Renal pelvis (tissue), 4 donors: ENCODE data around the gene SLC25A20. TPM values are rescaled to one million over a fixed set of nuclear protein-coding genes. Genes with fewer than 3 reads are reported as not detected.
"Not testable (repeated sequence)": the region's sequence is repeated elsewhere in the genome, so short reads cannot be mapped to it uniquely, and the experiment has no call there.

Experiments
- DNase-seq: peaks from one replicate; pipeline ENCODE4 v3.0.0-alpha.2; 2013
- polyA plus RNA-seq, 3 donors: library from polyadenylated mRNA; unstranded; fragments of 120-200 nt; gene quantifications; one replicate each; pipeline ENCODE4 v1.2.1, GENCODE V29; 2013; ENCODE audit not compliant: insufficient read length in 3 of 3

Gene SLC25A20
- polyA plus RNA-seq, 3 donors, result 18.2 to 21.4 (median 20.8) TPM

DNA sequence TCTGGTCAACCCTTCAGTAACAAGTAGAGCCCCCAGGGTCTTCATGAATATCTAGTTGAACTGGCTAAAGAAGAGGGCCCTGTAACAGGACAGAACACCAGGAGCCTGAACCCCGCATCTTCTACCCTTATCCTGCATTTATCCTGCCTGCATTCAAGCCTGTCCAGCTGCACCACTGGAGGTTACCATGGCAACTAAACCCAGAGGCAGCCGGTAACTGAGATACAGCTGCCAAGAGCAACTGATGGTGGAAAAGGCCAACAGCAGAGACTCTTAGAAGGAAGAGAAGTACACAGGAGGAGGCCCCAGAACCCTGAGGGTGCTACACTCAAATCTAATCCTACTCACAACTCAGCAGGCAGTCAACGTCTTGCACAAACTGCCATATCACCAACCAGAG is 47.3 kb downstream of the SLC25A20 start:
- DNase-seq, result peak; percentile 42

DNA sequence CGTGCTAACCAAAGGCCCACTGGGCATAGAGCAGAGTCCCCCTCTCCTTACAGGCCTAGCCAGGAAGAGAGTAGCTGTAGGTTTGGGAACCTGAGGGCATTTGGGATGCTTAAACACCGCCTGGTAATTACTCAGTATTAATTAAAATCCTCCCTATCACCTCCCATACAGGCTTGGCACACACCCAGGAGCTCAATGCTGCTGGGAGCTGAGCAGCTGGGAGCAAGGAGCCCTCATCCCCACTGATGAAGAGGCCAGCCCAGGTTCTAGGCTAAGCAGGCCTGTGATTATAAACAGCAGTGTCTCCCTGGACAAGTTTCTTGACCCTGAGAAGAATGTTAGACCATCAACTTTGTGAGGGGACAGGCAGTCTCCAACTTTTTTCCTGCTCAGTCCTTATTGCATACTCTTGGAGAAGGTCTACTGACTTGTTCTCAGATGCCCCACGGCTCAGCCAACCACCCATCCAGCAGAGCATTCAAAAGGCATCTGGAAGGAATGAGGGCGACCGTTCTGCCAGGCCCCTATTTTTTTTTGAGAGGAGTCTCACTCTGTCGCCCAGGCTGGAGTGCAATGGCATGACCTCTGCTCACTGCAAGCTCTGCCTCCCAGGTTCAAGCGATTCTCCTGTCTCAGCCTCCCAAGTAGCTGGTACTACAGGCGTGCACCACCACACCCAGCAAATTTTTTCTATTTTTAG is 49.7 kb downstream of the SLC25A20 start:
- DNase-seq, result no peak

DNA sequence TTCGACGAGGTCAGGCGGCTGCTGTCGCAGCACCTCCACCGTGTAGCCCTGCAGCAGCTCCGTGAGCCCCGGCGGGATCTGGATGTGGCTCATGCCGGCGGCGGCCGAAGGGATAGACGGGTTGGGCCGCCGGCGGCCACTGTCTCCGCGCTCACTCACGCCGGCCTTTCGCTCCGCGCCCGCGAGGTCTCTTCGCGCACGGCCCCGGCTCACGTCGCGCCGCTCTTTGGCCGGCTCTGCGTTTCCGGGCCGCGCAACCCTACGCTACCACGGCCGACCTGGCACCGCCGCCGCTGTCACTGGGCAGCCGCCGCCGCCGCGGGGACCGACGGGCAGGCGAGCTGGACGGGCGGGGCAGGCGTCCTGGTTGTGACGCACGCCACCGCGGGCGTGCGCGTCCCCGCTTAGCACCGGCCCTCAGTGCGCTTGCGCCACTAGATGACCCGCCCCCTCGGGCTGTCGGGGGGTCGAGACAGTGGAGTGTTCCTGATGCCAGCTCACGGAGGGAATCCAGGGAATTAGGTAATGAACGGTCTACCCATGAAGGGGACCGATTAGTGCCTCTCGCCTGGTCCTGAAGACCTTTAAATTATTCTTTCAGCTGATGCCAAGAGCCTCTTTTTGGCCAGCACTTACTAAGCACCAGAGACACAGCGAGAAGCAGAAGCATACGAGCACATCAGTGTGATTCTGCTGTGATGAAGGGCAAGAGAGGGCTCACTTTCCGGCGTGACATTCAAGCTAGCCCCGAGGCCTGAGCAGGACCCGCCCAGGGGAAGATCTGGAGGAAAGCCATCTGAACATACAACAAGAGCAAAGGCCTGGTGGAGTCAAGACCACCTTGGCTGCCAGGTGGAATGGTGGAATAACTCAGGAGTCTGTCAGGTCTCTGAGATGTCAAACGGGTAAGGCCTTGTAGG is 50.9 kb downstream of the SLC25A20 start, which contains the start of gene PRKAR2A:
Gene PRKAR2A, minus strand, starts transcription at position 371 of the 920 bp plus-strand sequence. Its CDS starts 278 bp downstream, at position 93.
- peak; percentile 87 for DNase-seq

DNA sequence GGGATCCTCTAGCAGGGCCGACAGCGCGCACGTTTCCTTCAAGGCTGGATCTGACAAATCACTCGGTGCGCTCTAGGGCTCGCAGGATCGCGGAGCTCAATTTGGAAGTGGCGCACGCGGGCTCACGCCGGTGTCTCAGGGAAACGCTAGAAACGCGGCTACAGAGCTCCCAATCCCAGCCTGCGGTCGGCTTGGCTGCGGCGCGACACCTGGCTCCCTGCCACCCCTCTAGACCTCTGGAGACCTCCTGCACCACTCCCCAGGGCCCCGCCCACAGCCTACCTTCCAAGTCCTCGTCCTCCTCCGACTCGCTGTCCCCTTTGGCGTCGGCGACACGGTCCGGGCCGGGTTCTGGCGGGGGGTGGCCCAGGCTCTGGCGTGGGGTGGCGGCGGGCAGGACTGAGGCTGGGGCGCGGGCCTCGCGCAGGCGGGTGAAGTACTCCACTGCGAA is 51.6 kb downstream of the SLC25A20 start:
- peak; percentile 63 for DNase-seq

- peak; percentile 29 for DNase-seq
Measured at GRCh38 chr3:48845170-48845569, 53.5 kb downstream of the SLC25A20 start.

- no peak for DNase-seq
Measured at GRCh38 chr3:48837163-48837562, 61.5 kb downstream of the SLC25A20 start.

DNA sequence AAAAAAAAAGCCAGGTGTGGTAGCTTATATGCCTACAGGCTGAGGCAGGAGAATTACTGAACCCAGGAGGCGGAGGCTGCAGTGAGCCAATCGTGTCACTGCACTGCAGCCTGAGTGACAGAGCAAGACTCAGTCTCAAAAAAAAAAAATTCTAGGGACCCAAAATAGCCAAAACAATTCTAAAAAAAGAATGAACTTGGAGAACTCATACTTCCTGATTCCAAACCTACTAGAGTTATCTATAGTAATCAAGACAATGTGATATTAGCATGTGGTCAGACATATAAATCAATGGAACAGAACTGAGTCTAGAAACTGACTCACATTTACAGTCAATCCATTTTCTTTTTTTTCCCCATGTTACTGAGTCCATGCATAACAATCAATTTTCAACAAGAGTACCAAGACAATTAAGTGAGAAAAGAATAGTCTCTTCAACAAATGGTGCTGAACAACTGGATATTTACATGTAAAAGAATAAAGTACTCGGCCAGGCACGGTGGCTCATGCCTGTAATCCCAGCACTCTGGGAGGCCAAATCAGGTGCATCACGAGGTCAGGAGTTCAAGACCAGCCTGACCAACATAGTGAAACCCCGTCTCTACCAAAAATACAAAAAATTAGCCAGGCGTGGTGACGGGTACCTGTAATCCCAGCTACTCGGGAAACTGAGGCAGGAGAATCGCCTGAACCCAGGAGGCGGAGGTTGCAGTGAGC is 62.9 kb downstream of the SLC25A20 start:
- DNase-seq, result no peak

DNA sequence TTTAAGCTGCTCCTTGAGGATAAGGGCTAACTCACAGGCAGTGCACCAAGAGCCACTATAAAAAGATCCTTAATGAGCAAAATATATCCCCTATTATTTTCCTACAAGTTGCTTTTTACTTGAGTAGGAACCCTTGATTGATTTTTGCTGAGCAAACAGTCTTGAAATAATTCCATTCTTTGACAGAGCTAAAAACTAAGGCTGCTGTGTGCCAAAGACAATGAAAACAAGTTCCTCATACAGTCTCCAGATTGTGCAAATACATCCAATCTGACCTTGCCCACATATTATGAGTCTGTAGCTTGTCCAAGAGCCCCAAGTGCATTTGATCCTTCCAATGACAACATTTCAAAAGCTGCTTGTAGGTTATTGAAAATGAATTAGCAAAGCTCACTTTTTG is 66.0 kb downstream of the SLC25A20 start:
- no peak for DNase-seq

GRCh38 chr3:48830715-48831114 is 68.0 kb downstream of the SLC25A20 start:
- no peak for DNase-seq

GRCh38 chr3:48829525-48829924 is 69.2 kb downstream of the SLC25A20 start:
- DNase-seq, result not testable (repeated sequence)

DNA sequence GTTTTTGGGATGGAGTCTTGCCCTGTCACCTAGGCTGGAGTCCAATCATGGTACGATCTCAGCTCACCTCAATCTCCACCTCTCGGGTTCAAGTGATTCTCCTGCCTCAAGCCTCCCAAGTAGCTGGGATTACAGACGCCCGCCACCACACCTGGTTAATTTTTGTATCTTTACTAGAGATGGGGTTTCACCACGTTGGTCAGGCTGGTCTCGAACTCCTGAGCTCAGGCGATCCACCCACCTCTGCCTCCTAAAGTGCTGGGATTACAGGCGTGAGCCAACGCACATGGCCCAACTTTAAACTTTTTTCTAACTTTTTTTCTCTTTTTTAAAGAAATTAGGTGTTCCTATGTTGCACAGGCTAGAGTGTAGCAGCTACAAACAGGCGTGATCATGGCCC is 70.8 kb downstream of the SLC25A20 start:
- not testable (repeated sequence) for DNase-seq

- no peak for DNase-seq
Measured at GRCh38 chr3:48826451-48826850, 72.2 kb downstream of the SLC25A20 start.

DNA sequence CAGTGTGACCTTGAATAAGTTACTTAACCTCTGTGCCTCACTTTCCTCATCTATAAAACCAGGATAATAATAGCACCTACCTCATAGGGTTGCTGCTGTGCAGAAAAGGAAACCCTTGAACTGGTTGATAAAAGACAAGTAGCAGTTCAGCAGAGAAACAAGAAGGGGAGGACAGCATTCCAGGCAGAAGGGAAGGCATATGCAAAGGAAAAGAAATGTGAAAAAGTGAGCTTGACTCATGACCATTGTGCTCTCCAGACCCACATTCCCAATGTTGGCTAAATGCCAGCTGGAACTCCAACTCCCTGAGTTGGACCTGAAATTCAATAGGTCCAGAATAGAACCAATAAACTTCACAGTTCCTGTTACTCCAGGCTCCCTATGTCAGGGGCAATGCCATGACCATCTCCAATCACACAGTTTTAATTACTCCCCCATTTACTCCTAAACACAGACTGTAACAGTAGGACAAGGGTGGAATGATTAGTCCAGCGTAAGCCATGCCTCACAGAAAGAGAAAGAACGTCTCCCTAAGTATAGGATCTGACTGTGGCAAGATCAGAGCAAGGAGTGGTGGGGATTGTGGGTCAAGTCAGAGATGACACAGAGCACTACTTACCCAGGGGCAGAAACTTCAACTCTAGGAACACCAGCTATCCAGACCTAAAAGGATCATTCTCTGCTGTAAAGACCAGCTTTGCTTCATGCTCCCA is 77.9 kb downstream of the SLC25A20 start:
- DNase-seq, result no peak

GRCh38 chr3:48819234-48820221 is 79.2 kb downstream of the SLC25A20 start:
- no peak for DNase-seq

- no peak for DNase-seq
Measured at GRCh38 chr3:48811524-48811923, 87.2 kb downstream of the SLC25A20 start.

Other genes with a start within 250 kb of the SLC25A20 start
- 1 to 10 TPM; 1.2 to 1.6 (median 1.3) TPM for gene CELSR3, start 236.0 kb downstream of the SLC25A20 start, polyA plus RNA-seq
- 10 to 100 TPM; 21.0 to 22.8 (median 22.7) TPM for gene NCKIPSD, start 213.0 kb downstream of the SLC25A20 start, polyA plus RNA-seq
- gene IP6K2, start 181.7 kb downstream of the SLC25A20 start, polyA plus RNA-seq, result 100 to 1,000 TPM; 200 to 263 (median 240) TPM
- gene PRKAR2A, start 51.0 kb downstream of the SLC25A20 start, polyA plus RNA-seq, result 10 to 100 TPM; 36.9 to 45.6 (median 39.1) TPM
- gene ARIH2, start 20.0 kb upstream of the SLC25A20 start, polyA plus RNA-seq, result 100 to 1,000 TPM in 1 of 3 donors, 10 to 100 TPM in 2; 65.3 to 111 (median 94.8) TPM
- 10 to 100 TPM; 53.3 to 55.6 (median 54.8) TPM for gene P4HTM, start 91.4 kb upstream of the SLC25A20 start, polyA plus RNA-seq
- 100 to 1,000 TPM; 211 to 244 (median 231) TPM for gene WDR6, start 108.5 kb upstream of the SLC25A20 start, polyA plus RNA-seq
- gene DALRD3, start 119.7 kb upstream of the SLC25A20 start, polyA plus RNA-seq, result 10 to 100 TPM; 73.0 to 79.2 (median 77.4) TPM
- gene NDUFAF3, start 123.2 kb upstream of the SLC25A20 start, polyA plus RNA-seq, result 10 to 100 TPM; 65.8 to 80.8 (median 73.7) TPM
- 100 to 1,000 TPM; 219 to 234 (median 233) TPM for gene IMPDH2, start 130.5 kb upstream of the SLC25A20 start, polyA plus RNA-seq
- gene QRICH1, start 195.2 kb upstream of the SLC25A20 start, polyA plus RNA-seq, result 10 to 100 TPM; 78.9 to 87.3 (median 82.2) TPM
- gene QARS1, start 205.9 kb upstream of the SLC25A20 start, polyA plus RNA-seq, result 100 to 1,000 TPM; 310 to 324 (median 317) TPM
- gene USP19, start 221.9 kb upstream of the SLC25A20 start, polyA plus RNA-seq, result 10 to 100 TPM; 61.3 to 66.0 (median 61.4) TPM
- gene LAMB2, start 234.2 kb upstream of the SLC25A20 start, polyA plus RNA-seq, result 100 to 1,000 TPM; 397 to 499 (median 414) TPM